Neural crest cell (in vitro differentiated cells): Measurements from ENCODE around the gene TRIM65. TPM values are rescaled to one million over a fixed set of nuclear protein-coding genes. Genes with fewer than 3 reads are reported as not detected.
A peak's percentile ranks its signal among the peaks of the same experiment; 100 is the strongest.

Experiments
- DNase-seq: peaks from one replicate; pipeline ENCODE4 v3.0.0; 2021; ENCODE audit warnings: low read depth, mixed read lengths, low spot score
- H3K27ac Mint-ChIP-seq: one replicate; pipeline ENCODE4 v1.8.0; 2021; ENCODE audit warnings: mild to moderate bottlenecking, mixed read lengths; ENCODE audit not compliant: unreplicated experiment
- H3K27me3 Mint-ChIP-seq: 2 replicates; pipeline ENCODE4 v1.8.0; 2021; ENCODE audit warnings: low read depth, mild to moderate bottlenecking, mixed read lengths
- H3K36me3 Mint-ChIP-seq: 2 replicates; pipeline ENCODE4 v1.8.0; 2021; ENCODE audit warnings: low read depth, mild to moderate bottlenecking, mixed read lengths
- H3K4me1 Mint-ChIP-seq: 2 replicates; pipeline ENCODE4 v1.8.0; 2021; ENCODE audit warnings: mixed read lengths
- H3K4me3 Mint-ChIP-seq: one replicate; pipeline ENCODE4 v1.8.0; 2021; ENCODE audit warnings: mild to moderate bottlenecking, mixed read lengths
- H3K9me3 Mint-ChIP-seq: 2 replicates; pipeline ENCODE4 v1.8.0; 2021; ENCODE audit warnings: mixed read lengths
- CTCF ChIP-seq: fragments of 200-600 bp; sonication (generic); conservative IDR thresholded peaks from 2 replicates; pipeline ENCODE4 v1.5.0; 2021; ENCODE audit warnings: antibody characterized with exemption, mild to moderate bottlenecking
- total RNA-seq: library from RNA; stranded (reverse); gene quantifications from 2 replicates; pipeline ENCODE4 v1.2.1, GENCODE V29; 2021

The TRIM65 gene
- total RNA-seq, 1 donor from 2014 or later = 23.3 TPM

GRCh38 chr17:75922173-75922961, 25.6 kb upstream of the TRIM65 start:
- Mint-ChIP-seq H3K9me3 (no peaks in the 10 kb centered on the region), H3K4me3 (no peak overlapping the region), H3K36me3 (no peaks in the 10 kb centered on the region), H3K4me1 (no peaks in the 10 kb centered on the region), H3K27ac (peak overlapping the region; percentile 75), H3K27me3 (no peaks in the 10 kb centered on the region)
- no peak for TF ChIP-seq CTCF
- no peak for DNase-seq

- Mint-ChIP-seq H3K4me1 (no peaks in the 10 kb centered on the region), H3K27ac (no peak overlapping the region), H3K4me3 (no peak overlapping the region), H3K9me3 (no peaks in the 10 kb centered on the region), H3K27me3 (no peaks in the 10 kb centered on the region), H3K36me3 (peaks cover 2% of the 10 kb centered on the region)
- no peak for DNase-seq
- no peak for TF ChIP-seq CTCF
Measured at GRCh38 chr17:75921596-75921995, 24.8 kb upstream of the TRIM65 start.

- Mint-ChIP-seq H3K27ac (no peak overlapping the region), H3K4me3 (no peak overlapping the region), H3K4me1 (no peaks in the 10 kb centered on the region), H3K36me3 (peaks cover 2% of the 10 kb centered on the region), H3K27me3 (no peaks in the 10 kb centered on the region), H3K9me3 (no peaks in the 10 kb centered on the region)
- TF ChIP-seq CTCF = no peak
- no peak for DNase-seq
Measured at GRCh38 chr17:75920045-75920560, 23.4 kb upstream of the TRIM65 start.

GRCh38 chr17:75919611-75920010, 22.9 kb upstream of the TRIM65 start:
- Mint-ChIP-seq H3K27me3 (no peaks in the 10 kb centered on the region), H3K36me3 (peaks cover 2% of the 10 kb centered on the region), H3K4me3 (no peak overlapping the region), H3K9me3 (no peaks in the 10 kb centered on the region), H3K4me1 (no peaks in the 10 kb centered on the region), H3K27ac (no peak overlapping the region)
- TF ChIP-seq CTCF = no peak
- no peak for DNase-seq

GRCh38 chr17:75917917-75918445, 21.2 kb upstream of the TRIM65 start:
- Mint-ChIP-seq H3K27me3 (no peaks in the 10 kb centered on the region), H3K36me3 (peaks cover 2% of the 10 kb centered on the region), H3K4me1 (no peaks in the 10 kb centered on the region), H3K9me3 (no peaks in the 10 kb centered on the region), H3K4me3 (no peak overlapping the region), H3K27ac (no peak overlapping the region)
- TF ChIP-seq CTCF = no peak
- DNase-seq = no peak
